GM21786 (cell line): ENCODE data around the gene AKAP3.

Experiments used
- ATAC-seq: cut with Tn5 transposase; IDR thresholded peaks from one replicate; pipeline ENCODE4 v1.9.1; 2021; ENCODE audit not compliant: unreplicated experiment

AKAP3 gene

DNA sequence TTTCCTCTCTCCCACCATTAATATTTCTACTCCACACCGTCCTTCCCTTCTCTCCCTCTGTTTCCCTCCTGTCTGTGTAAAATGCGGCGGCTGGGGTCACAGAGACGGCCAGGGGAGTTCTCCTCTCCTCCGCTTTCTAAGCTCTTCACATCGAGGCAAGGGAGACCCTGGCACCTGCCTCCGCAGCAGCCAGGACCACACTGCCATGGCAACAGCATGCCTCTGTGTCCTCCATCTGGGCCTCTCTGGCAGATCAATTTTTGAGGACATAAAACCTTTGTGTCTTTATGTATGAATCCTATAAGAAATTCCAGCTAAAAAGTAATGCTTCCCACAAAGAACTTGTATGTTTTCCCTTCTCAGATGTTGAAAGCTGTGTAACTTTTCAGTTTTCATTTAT, 45.4 kb downstream of the AKAP3 start:
- no peak for ATAC-seq

DNA sequence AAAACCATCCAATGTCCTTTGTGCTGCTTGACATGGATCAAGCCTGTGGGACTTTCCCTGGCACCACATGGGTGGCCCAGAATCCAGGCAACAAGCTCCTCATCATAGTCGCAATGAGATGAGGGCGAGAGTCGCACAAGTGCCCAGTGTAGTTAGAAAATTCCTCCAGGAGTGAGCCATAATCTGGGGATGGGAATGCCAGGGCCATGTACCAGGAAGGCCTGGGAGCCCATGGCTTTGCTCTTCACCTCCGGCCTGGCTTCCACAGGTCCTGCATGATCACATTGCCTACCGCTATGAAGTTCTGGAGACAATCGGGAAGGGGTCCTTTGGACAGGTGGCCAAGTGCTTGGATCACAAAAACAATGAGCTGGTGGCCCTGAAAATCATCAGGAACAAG, 53.0 kb downstream of the AKAP3 start:
- no peak for ATAC-seq

DNA sequence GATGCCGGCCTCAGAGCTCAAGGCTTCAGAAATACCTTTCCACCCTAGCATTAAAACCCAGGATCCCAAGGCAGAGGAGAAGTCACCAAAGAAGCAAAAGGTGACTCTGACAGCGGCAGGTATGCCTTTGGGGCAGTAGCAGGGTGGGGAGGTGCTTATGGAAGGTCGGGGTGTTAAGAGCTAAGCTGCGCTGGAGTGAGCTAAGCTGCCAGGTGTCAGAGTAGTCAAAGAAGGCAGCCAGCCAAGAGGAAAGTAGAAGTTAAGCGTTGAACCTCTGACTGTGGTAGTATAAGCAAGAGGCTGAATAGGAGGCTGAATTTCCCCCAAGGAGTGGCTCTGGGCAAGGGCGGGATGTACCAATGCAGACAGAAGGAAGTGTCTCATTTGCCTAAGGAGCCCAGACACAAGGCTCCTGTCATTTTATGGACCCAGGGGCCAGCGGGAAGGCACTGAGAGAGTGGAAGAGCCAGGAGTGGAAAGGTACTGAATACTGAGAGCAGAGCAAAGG, 57.6 kb downstream of the AKAP3 start:
- no peak for ATAC-seq

DNA sequence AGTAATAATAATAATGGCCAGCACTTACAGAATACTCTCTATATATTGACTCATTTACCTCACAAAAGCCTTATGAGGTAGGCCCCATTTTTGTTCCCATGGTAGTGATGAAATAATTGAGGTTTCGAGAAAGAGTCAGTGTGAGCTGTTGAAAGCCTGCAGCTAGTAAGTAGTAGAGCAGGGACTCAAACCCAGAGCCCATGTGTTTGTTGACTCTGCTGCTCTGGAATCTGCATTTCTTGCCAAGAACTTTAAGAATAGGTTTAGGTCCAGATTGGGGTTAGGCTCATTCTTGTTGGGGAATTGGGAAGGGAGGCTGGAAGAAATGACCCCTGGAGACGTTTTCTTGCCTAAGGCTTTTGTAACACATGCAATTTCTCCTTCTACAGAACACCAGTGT, 58.9 kb downstream of the AKAP3 start:
- no peak for ATAC-seq

DNA sequence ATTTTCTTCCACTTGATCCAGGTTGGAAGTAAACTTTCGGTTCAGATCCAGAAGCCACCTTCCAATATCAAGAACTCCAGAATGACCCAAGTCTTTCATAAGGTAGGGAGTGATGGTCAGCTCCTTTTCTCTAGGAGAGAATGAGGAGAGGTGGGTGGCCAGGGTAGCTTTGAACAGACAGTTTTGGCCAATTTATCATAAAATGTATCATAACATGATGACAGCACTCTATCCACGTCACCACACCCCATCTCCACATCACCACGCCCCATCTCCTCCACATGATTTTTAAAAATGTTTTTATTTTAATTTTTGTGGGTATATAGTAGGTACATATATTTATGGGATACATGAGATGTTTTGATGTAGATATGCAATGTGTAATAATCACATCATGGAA, 59.9 kb downstream of the AKAP3 start:
- no peak for ATAC-seq

DNA sequence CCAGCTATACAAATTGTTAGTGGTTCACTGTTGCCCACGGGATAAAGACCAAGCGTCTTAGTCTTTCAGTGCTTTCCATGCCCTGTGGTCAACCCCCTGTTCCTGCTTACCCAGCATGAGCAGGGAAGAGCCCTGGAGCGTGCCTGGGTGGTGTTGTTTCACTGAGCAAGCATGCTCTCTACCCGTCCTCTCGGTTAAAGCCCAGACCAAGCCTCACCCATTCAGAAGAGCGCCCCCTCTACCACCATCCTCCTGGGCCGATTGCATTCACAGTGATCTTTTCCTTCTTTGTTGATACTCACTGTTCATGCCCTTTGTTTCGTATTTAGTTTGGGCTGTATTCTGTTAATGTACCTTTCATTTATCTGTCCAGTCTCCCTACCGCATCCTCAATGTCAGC, 61.7 kb downstream of the AKAP3 start:
- no peak for ATAC-seq

DNA sequence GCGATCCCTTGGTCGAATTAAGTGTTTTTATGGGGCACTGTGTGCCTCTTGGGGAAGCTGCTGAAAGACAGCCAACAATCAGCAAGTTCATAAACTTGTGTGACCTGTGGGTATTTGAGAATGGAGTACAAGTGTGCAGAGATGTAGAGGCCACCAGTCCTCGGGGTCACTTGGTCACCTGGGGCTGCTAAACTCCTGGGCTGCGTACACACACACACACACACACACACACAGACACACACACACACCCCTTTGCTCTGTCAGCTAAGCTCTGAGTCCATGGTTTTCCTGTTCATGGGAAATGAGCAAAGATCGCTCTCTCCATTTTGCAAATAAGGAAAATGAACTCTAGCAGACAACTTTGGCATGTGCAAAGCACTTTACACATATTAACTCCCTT, 62.4 kb downstream of the AKAP3 start:
- ATAC-seq, result no peak

DNA sequence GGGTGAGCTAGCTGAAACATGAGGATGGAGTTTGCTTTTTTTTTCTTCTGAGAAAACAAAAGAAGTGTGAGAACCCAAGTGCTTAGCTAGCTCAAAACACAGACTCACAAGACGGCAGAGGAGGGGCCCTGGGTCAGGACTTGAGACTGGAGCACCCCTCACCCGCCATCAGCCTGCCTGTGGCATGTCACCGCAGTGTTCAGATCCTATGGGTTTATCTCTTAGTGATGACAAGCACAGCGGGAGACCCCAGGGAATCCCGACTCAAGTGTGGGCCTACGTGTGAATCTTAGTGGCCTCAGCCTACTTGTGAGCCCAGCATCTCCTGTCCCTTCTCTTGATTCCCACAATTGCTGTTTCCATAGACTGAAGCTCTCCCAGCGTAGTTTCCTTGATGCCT, 64.0 kb downstream of the AKAP3 start:
- no peak for ATAC-seq

DNA sequence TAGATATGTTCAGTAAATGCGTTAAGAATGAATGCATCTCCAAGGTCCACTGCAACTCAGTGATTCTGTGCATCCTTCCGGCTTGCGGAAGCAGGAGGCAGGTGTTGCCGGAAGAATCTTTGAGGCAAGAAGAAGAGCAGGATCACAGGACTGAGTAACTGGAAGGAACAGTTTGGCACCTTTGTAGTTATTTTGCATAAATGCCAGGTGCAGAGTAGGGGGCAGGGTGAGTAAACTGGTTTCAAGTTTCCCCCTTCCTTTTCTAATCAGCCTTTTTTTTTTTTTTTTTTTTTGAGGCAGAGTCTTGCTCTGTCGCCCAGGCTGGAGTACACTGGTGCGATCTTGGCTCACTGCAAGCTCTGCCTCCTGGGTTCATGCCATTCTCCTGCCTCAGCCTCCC, 64.6 kb downstream of the AKAP3 start:
- ATAC-seq, result no peak

DNA sequence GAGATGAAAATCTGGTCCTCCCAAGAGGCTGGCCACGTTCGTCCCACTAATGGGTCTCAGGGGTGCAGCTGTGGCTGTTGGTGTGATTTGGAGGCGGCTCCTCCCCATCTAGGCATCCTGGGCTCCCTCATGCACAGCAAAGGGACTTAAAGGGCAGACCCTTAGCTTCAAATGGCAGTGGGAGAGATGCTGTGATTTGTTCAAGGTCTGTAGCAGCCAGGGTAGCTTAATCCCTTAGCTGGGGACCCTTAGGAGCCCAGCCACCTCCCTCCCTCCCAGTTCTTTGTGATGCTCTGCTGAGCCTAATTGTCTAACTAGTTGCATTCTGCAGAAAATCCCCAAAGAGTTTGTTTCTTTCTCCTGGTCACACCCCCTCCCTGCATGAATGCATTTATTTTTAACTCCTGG, 68.6 kb downstream of the AKAP3 start:
- ATAC-seq, result no peak

DNA sequence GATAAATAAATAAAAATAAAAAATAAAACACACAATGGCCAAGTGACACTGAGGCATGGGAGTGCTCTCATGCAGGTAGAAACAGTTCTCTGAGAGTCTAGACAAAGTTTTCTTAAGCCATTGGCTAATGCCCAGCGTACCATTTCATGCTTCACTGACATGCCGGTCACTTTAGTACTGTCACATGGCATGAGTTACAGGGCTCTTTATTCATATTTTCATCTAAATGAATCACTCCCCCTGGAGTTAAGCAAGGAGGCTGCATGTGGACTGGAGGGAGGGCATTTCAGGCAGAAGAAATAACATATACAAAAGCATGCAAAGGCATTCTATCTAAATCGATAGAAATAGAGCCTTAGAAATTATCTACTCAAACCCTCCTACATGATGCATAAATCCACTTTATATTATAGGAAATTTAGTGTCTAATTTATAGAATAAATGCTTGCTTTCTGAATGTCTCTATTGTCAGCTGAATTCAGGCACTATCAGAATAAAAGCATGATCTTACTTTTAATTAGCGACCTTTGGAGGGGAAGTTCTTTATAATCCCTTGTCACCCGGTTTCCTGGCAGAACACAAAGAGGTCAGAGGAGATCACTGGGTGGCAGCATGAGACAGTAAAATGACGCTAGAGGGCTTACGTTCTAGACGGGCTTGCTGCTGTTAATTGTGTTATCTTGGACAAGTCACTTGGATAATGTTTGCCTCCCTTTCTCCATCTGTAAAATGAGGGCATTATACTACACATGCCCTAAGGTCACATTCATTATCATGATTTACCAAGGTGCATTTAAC, 69.3 kb downstream of the AKAP3 start:
- no peak for ATAC-seq

DNA sequence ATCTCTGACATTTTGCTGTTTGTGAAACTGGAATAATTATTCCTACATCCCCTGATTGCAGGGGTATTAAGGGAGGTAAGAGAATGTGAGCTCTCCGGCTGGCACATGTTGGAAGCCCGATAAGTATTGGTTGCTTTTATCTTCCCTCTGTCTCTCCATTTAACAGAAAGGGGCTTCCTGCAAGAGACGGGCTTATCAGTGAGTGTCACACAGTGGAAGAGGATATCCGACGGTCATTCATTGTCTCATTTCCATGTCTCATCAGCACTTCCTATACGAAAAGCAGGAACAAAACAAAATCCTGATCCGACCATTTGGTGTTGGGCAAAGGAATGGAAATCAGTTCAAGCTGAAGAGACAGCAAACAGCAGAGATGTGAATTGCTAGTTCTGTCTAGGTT, 76.2 kb downstream of the AKAP3 start:
- no peak for ATAC-seq

DNA sequence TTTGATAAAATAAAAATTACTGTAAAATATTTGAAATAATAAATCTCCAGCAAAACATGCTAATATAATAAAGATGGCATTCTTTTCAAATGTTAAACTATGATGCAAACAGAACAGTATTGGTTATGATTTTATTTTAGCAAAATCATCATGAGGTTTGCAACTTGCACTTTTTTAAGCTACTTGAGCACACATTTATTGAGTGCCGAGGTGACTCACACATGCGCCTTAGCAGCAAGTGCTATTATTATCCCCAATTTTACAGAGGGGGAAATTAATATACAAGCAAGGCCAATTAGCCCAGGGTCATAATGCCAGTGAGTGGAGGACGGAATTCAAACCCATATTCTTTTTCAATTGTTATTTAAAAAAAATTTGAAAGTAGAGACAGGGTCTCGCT, 79.6 kb downstream of the AKAP3 start:
- no peak for ATAC-seq

DNA sequence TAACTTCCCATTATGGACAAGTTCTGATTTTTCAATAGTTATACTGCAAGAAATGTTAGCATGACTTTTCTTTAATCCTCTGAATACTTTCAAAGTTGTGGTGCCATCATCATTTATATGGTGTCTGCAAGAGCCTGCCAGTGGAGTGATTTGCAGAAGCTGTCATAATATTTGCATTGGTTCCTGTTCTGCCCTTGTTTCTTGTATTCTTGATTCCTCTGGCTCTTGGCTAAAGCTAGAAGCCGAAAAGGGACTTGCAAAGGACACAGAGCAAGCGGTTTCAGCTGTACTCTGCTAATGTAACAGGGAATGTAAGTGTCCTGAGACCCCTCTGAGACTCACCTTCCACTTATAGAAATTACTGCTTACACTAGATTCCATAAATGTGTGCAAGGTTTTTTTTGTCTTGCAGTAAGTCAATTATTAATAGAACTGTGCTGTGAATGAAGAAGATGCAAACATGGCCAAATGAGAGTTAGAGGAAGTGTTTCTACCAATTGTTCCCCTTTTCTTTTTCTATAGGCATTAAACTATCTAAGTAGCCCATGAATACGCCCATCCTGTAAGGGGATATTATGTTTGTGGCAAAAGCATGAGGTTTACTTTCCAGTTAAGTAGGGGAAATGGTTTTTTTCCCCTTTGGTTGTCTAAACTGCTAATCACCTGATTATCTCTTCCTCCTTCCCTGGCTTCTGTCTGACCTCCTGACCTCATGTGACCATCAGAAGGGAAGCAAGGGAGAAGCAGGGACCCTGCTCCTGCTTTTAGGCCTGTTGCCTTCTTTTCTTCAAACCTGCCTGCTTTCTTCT, 81.6 kb downstream of the AKAP3 start:
- peak; percentile 69 for ATAC-seq

DNA sequence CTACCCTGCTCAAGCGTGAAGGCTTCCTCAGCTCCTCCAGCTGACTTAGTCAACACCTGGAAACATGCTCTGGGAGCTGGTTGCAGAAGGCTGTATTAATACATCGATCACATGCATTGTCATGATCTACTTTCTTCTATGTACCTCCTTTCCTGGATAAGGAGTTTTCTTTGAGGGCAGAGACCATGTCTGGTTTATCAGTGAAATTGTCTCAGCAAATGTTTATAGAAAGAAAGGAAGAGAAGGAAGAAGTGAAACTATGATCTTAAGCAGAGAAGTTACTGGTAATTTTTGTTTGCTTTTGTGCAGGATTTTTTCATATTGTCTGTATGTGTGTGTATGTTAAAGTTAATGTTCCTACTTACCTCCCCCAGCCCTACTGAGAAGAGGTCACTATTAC, 82.4 kb downstream of the AKAP3 start:
- no peak for ATAC-seq
